WTC11 (cell line): ENCODE measurements around the gene ZNF423. TPM values are rescaled to one million over a fixed set of nuclear protein-coding genes. Genes with fewer than 3 reads are reported as not detected.

Source experiments
- ATAC-seq: fragments of 200-7000 bp; cut with Tn5 transposase; 2 replicates; pipeline ENCODE4 v1.10.0; 2021; ENCODE audit warnings: mild to moderate bottlenecking, moderate library complexity
- CTCF ChIA-PET: fragments of 300-600 bp; sonication (Branson Sonifier 250); formaldehyde crosslinking; loops from one replicate; lab custom pipeline; 2021; ENCODE audit warnings: antibody characterized with exemption; lab: Charles Lee
- POLR2A ChIA-PET: fragments of 350-600 bp; sonication (Branson Sonifier 250); formaldehyde crosslinking; loops from one replicate; lab custom pipeline; 2021; ENCODE audit warnings: antibody characterized with exemption; lab: Charles Lee
- DNase-seq: peaks from one replicate; pipeline ENCODE4 v3.0.0; 2021; ENCODE audit warnings: low spot score
- H3K27ac Mint-ChIP-seq: 2 replicates; pipeline ENCODE4 v1.8.0; 2021; ENCODE audit warnings: mixed read lengths
- H3K27me3 Mint-ChIP-seq: 2 replicates; pipeline ENCODE4 v1.8.0; 2021; ENCODE audit warnings: low read depth, mild to moderate bottlenecking, moderate library complexity, mixed read lengths
- H3K36me3 Mint-ChIP-seq: 2 replicates; pipeline ENCODE4 v1.8.0; 2021; ENCODE audit warnings: mixed read lengths
- H3K4me1 Mint-ChIP-seq: 2 replicates; pipeline ENCODE4 v1.8.0; 2022; ENCODE audit warnings: mixed read lengths
- H3K4me3 Mint-ChIP-seq: 2 replicates; pipeline ENCODE4 v1.8.0; 2021; ENCODE audit warnings: mild to moderate bottlenecking, moderate library complexity, mixed read lengths
- H3K9me3 Mint-ChIP-seq: 2 replicates; pipeline ENCODE4 v1.8.0; 2021; ENCODE audit warnings: mixed read lengths
- CREB1 ChIP-seq: sonication (generic); formaldehyde crosslinking; IDR thresholded peaks from 2 replicates; pipeline ENCODE4 v1.8.0; 2023; ENCODE audit warnings: mild to moderate bottlenecking, missing genetic modification reagents
- CREM ChIP-seq: sonication (generic); formaldehyde crosslinking; IDR thresholded peaks from 2 replicates; pipeline ENCODE4 v1.8.1; 2022; ENCODE audit warnings: mild to moderate bottlenecking, missing genetic modification reagents, moderate library complexity
- ESRRA ChIP-seq: sonication (generic); formaldehyde crosslinking; IDR thresholded peaks from 2 replicates; pipeline ENCODE4 v1.8.1; 2022; ENCODE audit warnings: mild to moderate bottlenecking, missing genetic modification reagents, borderline replicate concordance
- GRHL2 ChIP-seq: fragments of 250-450 bp; sonication (Bioruptor Pico); IDR thresholded peaks from 2 replicates; pipeline ENCODE4 v1.8.0; 2022; ENCODE audit warnings: mild to moderate bottlenecking, moderate library complexity; ENCODE audit not compliant: insufficient replicate concordance, severe bottlenecking
- GTF2I ChIP-seq: fragments of 250-450 bp; sonication (Bioruptor Pico); conservative IDR thresholded peaks from 2 replicates; pipeline ENCODE4 v1.4.0; 2021; ENCODE audit warnings: mild to moderate bottlenecking
- HMGA2 ChIP-seq: fragments of 250-450 bp; sonication (Bioruptor Pico); IDR thresholded peaks from 2 replicates; pipeline ENCODE4 v1.4.0; 2021; ENCODE audit warnings: mild to moderate bottlenecking, moderate library complexity
- KAT7 ChIP-seq: sonication (generic); formaldehyde crosslinking; IDR thresholded peaks from 2 replicates; pipeline ENCODE4 v1.8.1; 2023; ENCODE audit warnings: missing genetic modification reagents, mild to moderate bottlenecking, borderline replicate concordance
- MYBL2 ChIP-seq: sonication (generic); formaldehyde crosslinking; IDR thresholded peaks from 2 replicates; pipeline ENCODE4 v1.8.1; 2023; ENCODE audit warnings: mild to moderate bottlenecking, moderate library complexity, missing genetic modification reagents
- NR2C2 ChIP-seq: sonication (generic); formaldehyde crosslinking; IDR thresholded peaks from 2 replicates; pipeline ENCODE4 v1.8.0; 2022; ENCODE audit warnings: mild to moderate bottlenecking, missing genetic modification reagents
- NR3C1 ChIP-seq: sonication (generic); formaldehyde crosslinking; conservative IDR thresholded peaks from 2 replicates; pipeline ENCODE4 v1.8.1; 2023; ENCODE audit warnings: low read depth, mild to moderate bottlenecking, missing genetic modification reagents
- PRRX2 ChIP-seq: fragments of 250-450 bp; sonication (Bioruptor Pico); IDR thresholded peaks from 2 replicates; pipeline ENCODE4 v1.8.0; 2021; ENCODE audit warnings: mild to moderate bottlenecking
- RORB ChIP-seq: fragments of 250-450 bp; sonication (Bioruptor Pico); IDR thresholded peaks from 2 replicates; pipeline ENCODE4 v1.9.0; 2021; ENCODE audit warnings: mild to moderate bottlenecking
- SMAD3 ChIP-seq: sonication (generic); formaldehyde crosslinking; IDR thresholded peaks from 2 replicates; pipeline ENCODE4 v1.8.0; 2022; ENCODE audit warnings: missing genetic modification reagents, mild to moderate bottlenecking, borderline replicate concordance
- SOX15 ChIP-seq: fragments of 250-450 bp; sonication (Bioruptor Pico); IDR thresholded peaks from 2 replicates; pipeline ENCODE4 v1.9.0; 2021; ENCODE audit warnings: mild to moderate bottlenecking
- TEAD1 ChIP-seq: sonication (generic); formaldehyde crosslinking; IDR thresholded peaks from 2 replicates; pipeline ENCODE4 v1.8.0; 2022; ENCODE audit warnings: mild to moderate bottlenecking, missing genetic modification reagents
- TP53 ChIP-seq: sonication (generic); formaldehyde crosslinking; IDR thresholded peaks from 2 replicates; pipeline ENCODE4 v1.8.1; 2023; ENCODE audit warnings: mild to moderate bottlenecking, missing genetic modification reagents
- ZNF219 ChIP-seq: sonication (generic); formaldehyde crosslinking; IDR thresholded peaks from 2 replicates; pipeline ENCODE4 v1.8.0; 2023; ENCODE audit warnings: missing genetic modification reagents, mild to moderate bottlenecking, borderline replicate concordance
- ZNF671 ChIP-seq: fragments of 250-450 bp; sonication (Bioruptor Pico); IDR thresholded peaks from 2 replicates; pipeline ENCODE4 v1.8.0; 2021; ENCODE audit warnings: mild to moderate bottlenecking
- total RNA-seq: library from RNA; stranded (reverse); gene quantifications from 3 replicates; pipeline ENCODE4 v1.2.3, GENCODE V29; 2021
- TF ChIP-seq, protein P1 (sequence below): sonication (generic); formaldehyde crosslinking; conservative IDR thresholded peaks from 2 replicates; pipeline ENCODE4 v1.8.1; 2022; ENCODE audit warnings: mild to moderate bottlenecking, missing genetic modification reagents
- TF ChIP-seq, protein P2 (sequence below): sonication (generic); formaldehyde crosslinking; IDR thresholded peaks from 2 replicates; pipeline ENCODE4 v1.8.1; 2022; ENCODE audit warnings: mild to moderate bottlenecking, moderate library complexity, missing genetic modification reagents
- TF ChIP-seq, protein P3 (sequence below): sonication (generic); formaldehyde crosslinking; IDR thresholded peaks from 2 replicates; pipeline ENCODE4 v1.8.1; 2023; ENCODE audit warnings: mild to moderate bottlenecking, moderate library complexity, missing genetic modification reagents
- TF ChIP-seq, protein P4 (sequence below): fragments of 250-450 bp; sonication (Bioruptor Pico); IDR thresholded peaks from 2 replicates; pipeline ENCODE4 v1.9.0; 2021; ENCODE audit warnings: mild to moderate bottlenecking
- TF ChIP-seq, protein P5 (sequence below): sonication (generic); formaldehyde crosslinking; IDR thresholded peaks from 2 replicates; pipeline ENCODE4 v1.8.1; 2023; ENCODE audit warnings: mild to moderate bottlenecking, missing genetic modification reagents, moderate library complexity
- TF ChIP-seq, protein P6 (sequence below): sonication (generic); formaldehyde crosslinking; IDR thresholded peaks from 2 replicates; pipeline ENCODE4 v1.8.0; 2022; ENCODE audit warnings: mild to moderate bottlenecking, missing genetic modification reagents
- TF ChIP-seq, protein P7 (sequence below): fragments of 250-450 bp; sonication (Bioruptor Pico); IDR thresholded peaks from 2 replicates; pipeline ENCODE4 v1.9.0; 2021; ENCODE audit warnings: moderate library complexity, mild to moderate bottlenecking, inconsistent platforms, borderline replicate concordance

ZNF423 gene
- total RNA-seq, 1 experiment from 2014 or later: 38.8 TPM

DNA sequence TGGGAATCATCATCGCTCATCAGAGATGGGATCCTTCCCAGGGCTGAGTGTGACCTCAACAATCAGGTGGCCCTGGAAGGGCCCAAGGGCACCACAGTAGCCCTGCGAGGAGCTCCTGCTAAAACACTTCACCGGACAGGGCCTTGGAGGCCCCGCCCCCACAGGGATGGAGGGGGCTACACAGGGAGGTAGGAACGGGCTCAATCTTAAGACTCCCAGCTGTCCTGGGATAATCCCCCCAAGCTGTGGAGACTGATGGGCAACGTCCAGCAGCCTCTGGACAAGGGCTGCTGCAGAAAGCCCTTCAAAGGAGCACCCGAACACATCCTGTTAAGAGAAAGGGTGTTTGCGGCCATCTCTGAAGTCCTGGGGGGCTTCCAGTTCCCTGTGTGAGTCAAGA is 60.4 kb downstream of the ZNF423 start:
- ChIA-PET POLR2A (no interaction called here), CTCF (interaction anchor here (1.1 to 2.5 kb wide), 5 partner anchors 38 to 155 kb away, joined by 3 to 8 read pairs (median 5); no protein-coding TSS in a partner anchor)
- peak overlapping the region; percentile 23; the same call in 1 of the 2 replicates for H3K27ac Mint-ChIP-seq
- TF ChIP-seq CREB1: no peak
- no peak for TF ChIP-seq KAT7
- TF ChIP-seq ESRRA (CRISPR knock-in tag): no peak
- TF ChIP-seq GTF2I (CRISPR knock-in tag): no peak
- TF ChIP-seq NR3C1 (CRISPR knock-in tag): no peak
- TF ChIP-seq HMGA2 (CRISPR knock-in tag): no peak
- TF ChIP-seq NR2C2 (CRISPR knock-in tag): no peak
- TF ChIP-seq RORB (CRISPR knock-in tag): no peak
- TF ChIP-seq, protein P1, sequence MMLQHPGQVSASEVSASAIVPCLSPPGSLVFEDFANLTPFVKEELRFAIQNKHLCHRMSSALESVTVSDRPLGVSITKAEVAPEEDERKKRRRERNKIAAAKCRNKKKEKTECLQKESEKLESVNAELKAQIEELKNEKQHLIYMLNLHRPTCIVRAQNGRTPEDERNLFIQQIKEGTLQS (CRISPR knock-in tag): no peak
- no peak for TF ChIP-seq TEAD1 (CRISPR knock-in tag)
- TF ChIP-seq TP53: no peak
- TF ChIP-seq, protein P2, sequence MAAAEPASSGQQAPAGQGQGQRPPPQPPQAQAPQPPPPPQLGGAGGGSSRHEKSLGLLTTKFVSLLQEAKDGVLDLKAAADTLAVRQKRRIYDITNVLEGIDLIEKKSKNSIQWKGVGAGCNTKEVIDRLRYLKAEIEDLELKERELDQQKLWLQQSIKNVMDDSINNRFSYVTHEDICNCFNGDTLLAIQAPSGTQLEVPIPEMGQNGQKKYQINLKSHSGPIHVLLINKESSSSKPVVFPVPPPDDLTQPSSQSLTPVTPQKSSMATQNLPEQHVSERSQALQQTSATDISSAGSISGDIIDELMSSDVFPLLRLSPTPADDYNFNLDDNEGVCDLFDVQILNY (CRISPR knock-in tag): no peak
- TF ChIP-seq PRRX2 (CRISPR knock-in tag): no peak
- TF ChIP-seq, protein P3, sequence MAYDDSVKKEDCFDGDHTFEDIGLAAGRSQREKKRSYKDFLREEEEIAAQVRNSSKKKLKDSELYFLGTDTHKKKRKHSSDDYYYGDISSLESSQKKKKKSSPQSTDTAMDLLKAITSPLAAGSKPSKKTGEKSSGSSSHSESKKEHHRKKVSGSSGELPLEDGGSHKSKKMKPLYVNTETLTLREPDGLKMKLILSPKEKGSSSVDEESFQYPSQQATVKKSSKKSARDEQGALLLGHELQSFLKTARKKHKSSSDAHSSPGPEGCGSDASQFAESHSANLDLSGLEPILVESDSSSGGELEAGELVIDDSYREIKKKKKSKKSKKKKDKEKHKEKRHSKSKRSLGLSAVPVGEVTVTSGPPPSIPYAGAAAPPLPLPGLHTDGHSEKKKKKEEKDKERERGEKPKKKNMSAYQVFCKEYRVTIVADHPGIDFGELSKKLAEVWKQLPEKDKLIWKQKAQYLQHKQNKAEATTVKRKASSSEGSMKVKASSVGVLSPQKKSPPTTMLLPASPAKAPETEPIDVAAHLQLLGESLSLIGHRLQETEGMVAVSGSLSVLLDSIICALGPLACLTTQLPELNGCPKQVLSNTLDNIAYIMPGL (CRISPR knock-in tag): no peak
- TF ChIP-seq, protein P4, sequence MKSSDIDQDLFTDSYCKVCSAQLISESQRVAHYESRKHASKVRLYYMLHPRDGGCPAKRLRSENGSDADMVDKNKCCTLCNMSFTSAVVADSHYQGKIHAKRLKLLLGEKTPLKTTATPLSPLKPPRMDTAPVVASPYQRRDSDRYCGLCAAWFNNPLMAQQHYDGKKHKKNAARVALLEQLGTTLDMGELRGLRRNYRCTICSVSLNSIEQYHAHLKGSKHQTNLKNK (CRISPR knock-in tag): no peak
- no peak for TF ChIP-seq ZNF219
- no peak for TF ChIP-seq ZNF671 (CRISPR knock-in tag)
- ATAC-seq (peak; percentile 24; the same call in 1 of the 2 replicates), DNase-seq (no peak)
- H3K4me1 Mint-ChIP-seq: peaks cover 53% of the 10 kb centered on the region
- H3K9me3 Mint-ChIP-seq: no peaks in the 10 kb centered on the region
- H3K4me3 Mint-ChIP-seq: no peak overlapping the region
- H3K27me3 Mint-ChIP-seq: no peaks in the 10 kb centered on the region
- H3K36me3 Mint-ChIP-seq: no peaks in the 10 kb centered on the region

DNA sequence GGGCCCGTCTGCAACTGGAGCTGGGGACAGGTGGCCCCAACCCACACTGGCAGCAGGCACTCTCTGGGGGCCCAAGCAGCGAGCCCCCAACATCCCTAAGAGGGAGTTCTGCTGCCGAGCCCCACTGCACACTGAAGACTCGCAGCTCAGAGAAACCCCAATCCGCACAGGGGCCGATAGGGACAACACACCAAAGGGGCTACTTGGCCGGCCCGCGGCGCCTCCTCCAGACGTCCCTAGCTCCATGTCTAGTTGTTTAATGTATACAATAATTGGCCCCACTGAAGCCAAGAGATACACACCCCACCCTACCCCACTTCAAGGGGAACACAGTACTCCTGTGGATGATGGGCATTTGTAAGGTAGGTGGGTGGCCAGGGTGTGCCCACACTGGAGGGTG is 62.7 kb downstream of the ZNF423 start:
- ChIA-PET POLR2A (no interaction called here), CTCF (interaction anchor here (0.9 to 1.7 kb wide), 2 partner anchors 54 to 64 kb away, joined by 3 to 7 read pairs; no protein-coding TSS in a partner anchor)
- ATAC-seq (no peak), DNase-seq (no peak)
- Mint-ChIP-seq H3K9me3 (no peaks in the 10 kb centered on the region), H3K36me3 (0 out of 2 replicates have a peak, but pooled peaks cover 2% of the 10 kb centered on the region), H3K27ac (no peak overlapping the region), H3K27me3 (no peaks in the 10 kb centered on the region), H3K4me3 (no peak overlapping the region), H3K4me1 (peaks cover 58% of the 10 kb centered on the region)
- TF ChIP-seq SMAD3 (CRISPR knock-in tag): no peak
- TF ChIP-seq, protein P1 (CRISPR knock-in tag): no peak
- TF ChIP-seq, protein P5, sequence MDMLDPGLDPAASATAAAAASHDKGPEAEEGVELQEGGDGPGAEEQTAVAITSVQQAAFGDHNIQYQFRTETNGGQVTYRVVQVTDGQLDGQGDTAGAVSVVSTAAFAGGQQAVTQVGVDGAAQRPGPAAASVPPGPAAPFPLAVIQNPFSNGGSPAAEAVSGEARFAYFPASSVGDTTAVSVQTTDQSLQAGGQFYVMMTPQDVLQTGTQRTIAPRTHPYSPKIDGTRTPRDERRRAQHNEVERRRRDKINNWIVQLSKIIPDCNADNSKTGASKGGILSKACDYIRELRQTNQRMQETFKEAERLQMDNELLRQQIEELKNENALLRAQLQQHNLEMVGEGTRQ: no peak
- TF ChIP-seq, protein P6, sequence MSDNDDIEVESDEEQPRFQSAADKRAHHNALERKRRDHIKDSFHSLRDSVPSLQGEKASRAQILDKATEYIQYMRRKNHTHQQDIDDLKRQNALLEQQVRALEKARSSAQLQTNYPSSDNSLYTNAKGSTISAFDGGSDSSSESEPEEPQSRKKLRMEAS (CRISPR knock-in tag): no peak
- no peak for TF ChIP-seq MYBL2 (CRISPR knock-in tag)
- TF ChIP-seq GRHL2: no peak
- no peak for TF ChIP-seq CREM (CRISPR knock-in tag)
- TF ChIP-seq CREB1: no peak
- TF ChIP-seq, protein P7, sequence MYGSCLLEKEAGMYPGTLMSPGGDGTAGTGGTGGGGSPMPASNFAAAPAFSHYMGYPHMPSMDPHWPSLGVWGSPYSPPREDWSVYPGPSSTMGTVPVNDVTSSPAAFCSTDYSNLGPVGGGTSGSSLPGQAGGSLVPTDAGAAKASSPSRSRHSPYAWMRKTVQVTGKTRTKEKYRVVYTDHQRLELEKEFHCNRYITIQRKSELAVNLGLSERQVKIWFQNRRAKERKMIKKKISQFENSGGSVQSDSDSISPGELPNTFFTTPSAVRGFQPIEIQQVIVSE (CRISPR knock-in tag): no peak
- TF ChIP-seq SOX15 (CRISPR knock-in tag): no peak
- no peak for TF ChIP-seq ESRRA (CRISPR knock-in tag)
